AG10803 (cell line): Measurements from ENCODE around the gene CCNYL1.

ENCODE experiments used
- DNase-seq: peaks from one replicate; pipeline ENCODE4 v3.0.0; 2010; ENCODE audit warnings: low read depth
- H3K4me3 ChIP-seq: 2 replicates; pipeline ENCODE4 v1.5.1; 2011; ENCODE audit warnings: mild to moderate bottlenecking, low read length, control low read depth
- CTCF ChIP-seq: conservative IDR thresholded peaks from 2 replicates; pipeline ENCODE4 v1.5.1; 2011; ENCODE audit warnings: mild to moderate bottlenecking, low read length, control low read depth, inconsistent platforms

The CCNYL1 gene

GRCh38 chr2:207766697-207767460 is 55.4 kb downstream of the CCNYL1 start:
- DNase-seq, result no peak
- TF ChIP-seq CTCF, result no peak
- no peak overlapping the region for H3K4me3 ChIP-seq

DNA sequence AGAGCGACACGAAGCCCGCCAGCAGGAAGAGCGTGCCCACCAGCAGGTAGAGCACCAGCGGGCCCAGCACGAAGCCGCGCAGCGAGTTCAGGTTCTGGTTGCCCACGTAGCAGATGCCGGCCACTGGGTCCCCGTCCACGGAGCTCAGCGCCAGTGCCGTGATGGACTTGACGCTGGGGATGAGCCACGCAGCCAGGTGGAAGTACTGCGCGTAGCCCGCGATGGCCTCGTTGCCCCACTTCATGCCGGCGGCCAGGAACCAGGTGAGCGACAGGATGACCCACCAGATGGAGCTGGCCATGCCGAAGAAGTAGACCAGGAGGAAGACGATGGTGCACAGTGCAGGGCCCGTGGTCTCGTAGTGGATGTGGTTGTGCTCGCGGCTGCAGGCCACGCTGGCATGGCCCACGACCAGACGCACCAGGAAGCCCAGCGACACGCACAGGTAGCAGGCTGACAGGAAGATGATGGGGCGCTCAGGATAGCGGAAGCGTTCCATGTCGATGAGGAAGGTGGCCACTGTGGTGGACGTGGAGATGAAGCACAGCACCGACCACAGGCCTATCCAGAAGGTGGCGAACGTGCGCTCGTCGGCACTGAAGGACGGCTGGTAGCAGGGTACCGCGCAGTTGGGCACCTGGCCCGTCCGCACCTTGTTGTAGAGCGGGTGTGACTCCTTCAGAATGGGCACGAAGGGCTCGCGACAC is 56.2 kb downstream of the CCNYL1 start:
- peak; percentile 33 for TF ChIP-seq CTCF
- DNase-seq, result no peak
- no peak overlapping the region for H3K4me3 ChIP-seq

DNA sequence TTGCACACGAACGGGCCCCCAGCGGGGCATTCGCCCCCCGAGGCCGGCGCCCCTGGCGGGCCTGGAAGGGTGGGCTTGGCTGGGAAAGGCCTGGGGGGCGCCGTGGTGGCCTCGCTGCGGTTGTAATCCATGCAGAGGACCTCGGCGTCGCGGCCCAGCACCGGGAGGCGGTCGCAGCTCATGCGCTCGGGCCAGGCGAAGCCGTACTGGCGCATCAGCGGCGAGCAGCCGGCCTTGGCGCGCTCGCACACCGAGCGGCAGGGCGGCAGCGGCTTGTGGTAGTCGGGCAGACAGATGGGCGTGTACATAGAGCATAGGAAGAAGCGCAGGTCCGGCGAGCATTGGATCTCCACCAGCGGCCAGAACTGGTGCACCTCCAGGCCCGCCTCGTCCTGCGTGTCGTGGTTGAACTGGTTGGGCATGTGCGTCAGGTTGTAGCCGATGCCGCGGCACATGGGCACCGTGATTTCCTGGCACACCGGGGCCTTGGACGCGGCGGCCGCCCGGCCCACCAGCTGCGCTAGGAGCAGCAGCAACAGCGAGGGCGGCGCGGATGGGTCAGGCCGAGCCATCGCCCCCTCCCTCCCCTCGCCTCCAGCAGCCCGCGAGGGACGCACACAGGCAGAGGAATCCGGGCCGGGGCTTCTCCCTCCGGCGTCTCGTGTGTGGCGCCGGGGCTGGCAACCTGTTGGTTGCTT is 56.9 kb downstream of the CCNYL1 start:
- no peak for TF ChIP-seq CTCF
- H3K4me3 ChIP-seq, result peak overlapping the region; percentile 65
- DNase-seq, result no peak

DNA sequence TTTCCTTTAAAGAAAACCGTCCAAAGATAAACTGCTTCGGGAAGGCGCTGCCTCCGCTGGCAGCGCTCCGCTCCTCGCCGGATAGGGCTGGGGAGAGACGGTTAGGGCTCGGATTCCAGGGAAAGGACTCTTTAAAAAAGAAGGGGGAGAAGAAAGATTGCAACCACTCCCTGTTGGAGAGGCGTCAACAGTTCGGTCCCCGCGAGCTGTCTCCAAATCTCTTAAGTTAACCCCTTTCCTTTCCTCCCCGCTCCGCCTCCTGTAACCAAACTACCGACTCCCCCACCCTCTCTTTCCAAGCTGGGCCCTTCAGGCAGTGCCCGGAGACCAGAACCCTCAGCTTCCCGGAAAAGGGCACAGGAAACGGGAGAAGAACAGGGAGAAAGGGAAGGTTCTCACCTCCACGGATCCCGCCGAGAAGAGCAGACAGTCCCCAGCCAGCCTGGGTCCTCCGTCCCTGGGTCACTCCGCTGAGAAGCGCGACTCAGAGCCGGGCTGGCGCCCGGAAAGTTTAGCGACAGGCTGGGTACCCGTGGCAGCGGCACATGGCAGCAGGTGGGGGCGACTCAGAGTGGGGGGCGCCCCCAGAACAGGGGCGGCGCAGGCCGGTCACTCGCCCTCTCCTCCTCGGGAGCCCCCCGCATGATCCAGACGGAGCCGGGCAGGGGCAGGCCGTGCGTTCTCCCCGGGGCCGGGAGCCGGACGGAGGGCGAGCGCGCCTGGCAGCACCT is 57.6 kb downstream of the CCNYL1 start:
- H3K4me3 ChIP-seq, result peak overlapping the region; percentile 65
- no peak for DNase-seq
- TF ChIP-seq CTCF, result no peak

GRCh38 chr2:207770602-207771404 is 59.4 kb downstream of the CCNYL1 start:
- no peak for TF ChIP-seq CTCF
- peak overlapping the region; percentile 65 for H3K4me3 ChIP-seq
- DNase-seq, result peak; percentile 40

GRCh38 chr2:207771421-207771820 is 60.0 kb downstream of the CCNYL1 start:
- no peak for TF ChIP-seq CTCF
- no peak overlapping the region for H3K4me3 ChIP-seq
- no peak for DNase-seq
